Endothelial cell of umbilical vein (primary cell): ENCODE results near the gene ACOT13. TPM values are rescaled to one million over a fixed set of nuclear protein-coding genes. Genes with fewer than 3 reads are reported as not detected.

Experiments
- BruUV-seq: library from RNA; stranded (reverse); fragments of 400-500 nt; replicated peaks from 2 replicates; lab custom pipeline; 2021; lab: Mats Ljungman, UMichigan
- CTCF ChIA-PET: fragments of 300-600, 350-600 bp; sonication (Branson Sonifier 250); formaldehyde crosslinking; loops from one replicate; lab custom pipeline; 2021; ENCODE audit warnings: antibody characterized with exemption, inconsistent platforms; lab: Charles Lee
- POLR2A ChIA-PET: fragments of 300-600, 350-600 bp; sonication (Branson Sonifier 250); formaldehyde crosslinking; loops from one replicate; lab custom pipeline; 2021; ENCODE audit warnings: antibody characterized with exemption, inconsistent platforms; lab: Charles Lee
- DNase-seq: peaks from one replicate; pipeline ENCODE4 v3.0.0-alpha.2; 2011; ENCODE audit warnings: low read depth, low spot score
- FAIRE-seq: peaks from 2 replicates; lab custom pipeline; 2011; peaks lifted over from hg19 to GRCh38; lab: Jason Lieb, UNC
- H2AFZ ChIP-seq: 2 replicates; pipeline ENCODE4 v1.6.0; 2012; ENCODE audit warnings: low read depth, low read length, control low read depth, inconsistent platforms
- H3K27ac ChIP-seq: 2 replicates; pipeline ENCODE4 v1.5.1; 2011; ENCODE audit warnings: low read depth, mild to moderate bottlenecking, control low read depth, low read length, moderate library complexity; ENCODE audit not compliant: insufficient read depth
- H3K27me3 ChIP-seq, 2 experiments: 2 replicates each; pipeline versions ENCODE4 v1.6.0 to v1.6.1; 2011; ENCODE audit warnings: low read length in 2 of 2, mixed read lengths in 1 of 2; ENCODE audit not compliant: control insufficient read depth in 2 of 2, insufficient read depth in 2 of 2
- H3K36me3 ChIP-seq, 2 experiments: 2 replicates in 1 of 2; 3 replicates in 1 of 2; pipeline ENCODE4 v1.5.1; 2011; ENCODE audit warnings: low read length in 2 of 2, mild to moderate bottlenecking in 1 of 2, moderate library complexity in 1 of 2; ENCODE audit not compliant: control insufficient read depth in 2 of 2, insufficient read depth in 2 of 2; ENCODE audit errors: extremely low read depth in 1 of 2
- H3K4me1 ChIP-seq: 3 replicates; pipeline ENCODE4 v1.5.1; 2011; ENCODE audit warnings: mild to moderate bottlenecking, low read length; ENCODE audit not compliant: control insufficient read depth, insufficient read depth; ENCODE audit errors: extremely low read depth
- H3K4me2 ChIP-seq: 2 replicates; pipeline ENCODE4 v1.6.1; 2011; ENCODE audit warnings: low read length, control low read depth, mixed read lengths; ENCODE audit not compliant: insufficient read depth
- H3K4me3 ChIP-seq, 3 experiments: fragments of 200-600 bp in 1 of 3; sonication (generic), shearing (Covaris generic) in 1 of 3; replicated peaks in 1 of 3; 2 replicates each; pipeline ENCODE4 v1.5.1; 2011 to 2016; ENCODE audit warnings: control low read depth in 3 of 3, low read length in 3 of 3, mild to moderate bottlenecking in 2 of 3, inconsistent platforms in 1 of 3, low read depth in 1 of 3, moderate library complexity in 1 of 3; ENCODE audit not compliant: insufficient read depth in 1 of 3
- H3K79me2 ChIP-seq: 2 replicates; pipeline ENCODE4 v1.6.0; 2012; ENCODE audit warnings: low read length, inconsistent platforms; ENCODE audit not compliant: control insufficient read depth, insufficient read depth
- H3K9ac ChIP-seq: replicated peaks from 2 replicates; pipeline ENCODE3; 2011; ENCODE audit warnings: low read length, control low read depth; ENCODE audit not compliant: insufficient read depth; ENCODE audit errors: extremely low read depth
- H3K9me1 ChIP-seq: replicated peaks from 3 replicates; pipeline ENCODE4 v1.6.0; 2011; ENCODE audit warnings: mild to moderate bottlenecking, low read length; ENCODE audit not compliant: control insufficient read depth, insufficient read depth; ENCODE audit errors: extremely low read depth
- H3K9me3 ChIP-seq: replicated peaks from 2 replicates; pipeline ENCODE4 v1.5.1; 2012; ENCODE audit warnings: low read length, inconsistent platforms; ENCODE audit not compliant: control insufficient read depth, insufficient read depth
- H4K20me1 ChIP-seq: replicated peaks from 2 replicates; pipeline ENCODE3; 2011; ENCODE audit warnings: mild to moderate bottlenecking, low read length; ENCODE audit not compliant: control insufficient read depth, insufficient read depth; ENCODE audit errors: extremely low read depth
- EZH2 ChIP-seq: IDR thresholded peaks from 2 replicates; pipeline ENCODE4 v1.6.1; 2012; ENCODE audit warnings: borderline replicate concordance, low read depth, mild to moderate bottlenecking, moderate library complexity, low read length, inconsistent platforms; ENCODE audit not compliant: severe bottlenecking
- FOS ChIP-seq: IDR thresholded peaks from 2 replicates; pipeline ENCODE4 v1.6.1; 2011; ENCODE audit warnings: mild to moderate bottlenecking, low read length, moderate library complexity, borderline replicate concordance; ENCODE audit not compliant: insufficient read depth
- GATA2 ChIP-seq: IDR thresholded peaks from 2 replicates; pipeline ENCODE4 v1.7.0; 2011; ENCODE audit warnings: low read depth, mild to moderate bottlenecking, moderate library complexity, mixed read lengths, low read length; ENCODE audit not compliant: insufficient read length, insufficient read depth
- JUN ChIP-seq: IDR thresholded peaks from 2 replicates; pipeline ENCODE4 v1.6.1; 2011; ENCODE audit warnings: borderline replicate concordance, low read depth; ENCODE audit not compliant: insufficient read length, insufficient read depth
- MYC ChIP-seq: IDR thresholded peaks from one replicate; pipeline ENCODE4 v1.6.1; 2011; ENCODE audit warnings: mild to moderate bottlenecking, low read depth, low read length
- POLR2A ChIP-seq: IDR thresholded peaks from 2 replicates; pipeline ENCODE4 v1.6.1; 2012; ENCODE audit warnings: low read depth, mild to moderate bottlenecking, control low read depth, low read length
- POLR2AphosphoS5 ChIP-seq: IDR thresholded peaks from 2 replicates; pipeline ENCODE4 v1.6.1; 2012; ENCODE audit warnings: low read depth, mild to moderate bottlenecking, control low read depth, low read length, moderate library complexity; ENCODE audit not compliant: insufficient read depth
- dilution Hi-C: fragments of 300-500 bp; cut with MboI; formaldehyde crosslinking; loops from one replicate; pipeline ENCODE4 v1.15.0; 2019; ENCODE audit warnings: low sequenced_read_pairs; ENCODE audit not compliant: extremely low pct_ligation_motif_present
- intact Hi-C: fragments of 100-400 bp; cut with micrococcal nuclease; formaldehyde crosslinking; loops from one replicate; pipeline ENCODE4 v1.10.0; 2022
- polyA plus RNA-seq, 4 experiments: library from polyadenylated mRNA; depleted of rRNA in 3 of 4; stranded (reverse) in 3 of 4; unstranded in 1 of 4; fragments of >200 nt; gene quantifications; 2 replicates each; pipeline versions ENCODE4 v1.2.1 to v1.2.3, GENCODE V29; 2011 to 2012; ENCODE audit warnings: missing spikeins in 1 of 4
- total RNA-seq: library from RNA; stranded (reverse); gene quantifications from 2 replicates; pipeline ENCODE4 v1.2.3, GENCODE V29; 2021
- TF ChIP-seq, protein P1 (sequence below), 2 donors: IDR thresholded peaks; 1 replicate in 1 of 2; 2 replicates in 1 of 2; pipeline ENCODE4 v1.5.1; 2011; ENCODE audit warnings: low read length in 2 of 2, mild to moderate bottlenecking in 2 of 2, moderate library complexity in 2 of 2, control low read depth in 1 of 2, inconsistent platforms in 1 of 2, low read depth in 1 of 2; ENCODE audit not compliant: insufficient read depth in 1 of 2; ENCODE audit errors: extremely low read depth in 1 of 2
- TF ChIP-seq, protein P2 (sequence below): IDR thresholded peaks from 2 replicates; pipeline ENCODE4 v1.6.1; 2011; ENCODE audit not compliant: insufficient read depth, insufficient read length

Gene ACOT13
- total and polyA plus RNA-seq, 2 donors (not counting 3 experiments of a cell fraction or from before 2014, with no cell fraction given): 7.7 to 24.1 TPM

GRCh38 chr6:24649691-24650090 is 17.2 kb upstream of the ACOT13 start:
- no peaks in the 10 kb centered on the region for H3K79me2 ChIP-seq
- H3K27ac ChIP-seq: no peak overlapping the region
- TF ChIP-seq POLR2AphosphoS5: no peak
- TF ChIP-seq EZH2: no peak
- TF ChIP-seq POLR2A: no peak
- TF ChIP-seq, protein P1, sequence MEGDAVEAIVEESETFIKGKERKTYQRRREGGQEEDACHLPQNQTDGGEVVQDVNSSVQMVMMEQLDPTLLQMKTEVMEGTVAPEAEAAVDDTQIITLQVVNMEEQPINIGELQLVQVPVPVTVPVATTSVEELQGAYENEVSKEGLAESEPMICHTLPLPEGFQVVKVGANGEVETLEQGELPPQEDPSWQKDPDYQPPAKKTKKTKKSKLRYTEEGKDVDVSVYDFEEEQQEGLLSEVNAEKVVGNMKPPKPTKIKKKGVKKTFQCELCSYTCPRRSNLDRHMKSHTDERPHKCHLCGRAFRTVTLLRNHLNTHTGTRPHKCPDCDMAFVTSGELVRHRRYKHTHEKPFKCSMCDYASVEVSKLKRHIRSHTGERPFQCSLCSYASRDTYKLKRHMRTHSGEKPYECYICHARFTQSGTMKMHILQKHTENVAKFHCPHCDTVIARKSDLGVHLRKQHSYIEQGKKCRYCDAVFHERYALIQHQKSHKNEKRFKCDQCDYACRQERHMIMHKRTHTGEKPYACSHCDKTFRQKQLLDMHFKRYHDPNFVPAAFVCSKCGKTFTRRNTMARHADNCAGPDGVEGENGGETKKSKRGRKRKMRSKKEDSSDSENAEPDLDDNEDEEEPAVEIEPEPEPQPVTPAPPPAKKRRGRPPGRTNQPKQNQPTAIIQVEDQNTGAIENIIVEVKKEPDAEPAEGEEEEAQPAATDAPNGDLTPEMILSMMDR (IDR thresholded peaks at IDR 0.05; ENCODE audit: extremely low read depth in 1 of 2, insufficient read depth in 1 of 2, low read depth in 1 of 2, low read length in 2 of 2): no peak
- no peak for TF ChIP-seq FOS
- no peak for TF ChIP-seq JUN
- TF ChIP-seq MYC: no peak
- TF ChIP-seq GATA2: no peak
- TF ChIP-seq, protein P2, sequence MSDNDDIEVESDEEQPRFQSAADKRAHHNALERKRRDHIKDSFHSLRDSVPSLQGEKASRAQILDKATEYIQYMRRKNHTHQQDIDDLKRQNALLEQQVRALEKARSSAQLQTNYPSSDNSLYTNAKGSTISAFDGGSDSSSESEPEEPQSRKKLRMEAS: no peak
- ChIA-PET CTCF (interaction anchor here (1.3 to 2.1 kb wide), 3 partner anchors 15 to 68 kb away, joined by 4 to 5 read pairs (median 4); partner anchors contain the start of genes ACOT13 and TDP2), POLR2A (no interaction called here)
- H3K9ac ChIP-seq: no peak overlapping the region
- no peak for DNase-seq
- no TSS peak for BruUV-seq
- H4K20me1 ChIP-seq: no peaks in the 10 kb centered on the region
- no peak overlapping the region for H2AFZ ChIP-seq
- H3K27me3 ChIP-seq: peaks cover 3 to 7% of the 10 kb centered on the region in 2 experiments
- no peaks in the 10 kb centered on the region for H3K9me3 ChIP-seq
- intact Hi-C loops (no loop called here), dilution Hi-C loops (no loop called here)
- H3K9me1 ChIP-seq: no peaks in the 10 kb centered on the region
- peaks cover 9% of the 10 kb centered on the region for H3K4me1 ChIP-seq
- no peak for FAIRE-seq
- peaks cover 5 to 9% of the 10 kb centered on the region in 2 experiments for H3K36me3 ChIP-seq
- no peak overlapping the region for H3K4me2 ChIP-seq
- no peak overlapping the region for H3K4me3 ChIP-seq
